Mesodermal cell (in vitro differentiated cells): ENCODE measurements around the gene AOPEP.

Experiments used
- H3K27ac ChIP-seq: 2 replicates; pipeline ENCODE4 v1.7.0; 2013; ENCODE audit warnings: mild to moderate bottlenecking, low read depth, low read length, moderate library complexity; ENCODE audit not compliant: severe bottlenecking
- H3K36me3 ChIP-seq: 2 replicates; pipeline ENCODE4 v1.7.1; 2013; ENCODE audit warnings: mild to moderate bottlenecking, low read length, moderate library complexity; ENCODE audit not compliant: control insufficient read depth, insufficient read depth
- H3K4me1 ChIP-seq: one replicate; pipeline ENCODE4 v1.7.1; 2013; ENCODE audit warnings: mild to moderate bottlenecking, low read length; ENCODE audit not compliant: insufficient read depth, control insufficient read depth, poor library complexity, severe bottlenecking
- H3K4me3 ChIP-seq: 2 replicates; pipeline ENCODE4 v1.7.0; 2013; ENCODE audit warnings: low read length, control low read depth, mild to moderate bottlenecking; ENCODE audit not compliant: insufficient read depth, poor library complexity, severe bottlenecking; ENCODE audit errors: extremely low read depth
- H3K9me3 ChIP-seq: 2 replicates; pipeline ENCODE4 v1.7.1; 2013; ENCODE audit warnings: mild to moderate bottlenecking, low read length, moderate library complexity; ENCODE audit not compliant: control insufficient read depth
- WGBS, 2 experiments: methylation state at CpG; one replicate each; pipeline ENCODE4 v1.1.5; 2013; ENCODE audit warnings: missing lambda C conversion rate in 2 of 2; ENCODE audit not compliant: insufficient coverage in 2 of 2; 5-methylcytosine and 5-hydroxymethylcytosine counted together

The AOPEP gene

GRCh38 chr9:94804316-94804715, 77.8 kb downstream of the AOPEP start:
- H3K4me3 ChIP-seq = no peak overlapping the region
- H3K4me1 ChIP-seq = peaks cover 65% of the 10 kb centered on the region
- no peak overlapping the region for H3K27ac ChIP-seq
- peaks cover 30% of the 10 kb centered on the region for H3K36me3 ChIP-seq
- 95 to 100% methylated on average over 2 to 3 of the region's 5 CpGs for WGBS, 2 experiments
- no peaks in the 10 kb centered on the region for H3K9me3 ChIP-seq

- Histone ChIP-seq H3K9me3 (no peaks in the 10 kb centered on the region), H3K27ac (peak overlapping the region; percentile 91), H3K4me1 (peaks cover 57% of the 10 kb centered on the region), H3K36me3 (peaks cover 34% of the 10 kb centered on the region), H3K4me3 (no peak overlapping the region)
- 96 to 100% methylated on average over 2 to 5 of the region's 8 CpGs for WGBS, 2 experiments
Observed at GRCh38 chr9:94805051-94805489, 78.6 kb downstream of the AOPEP start.

DNA sequence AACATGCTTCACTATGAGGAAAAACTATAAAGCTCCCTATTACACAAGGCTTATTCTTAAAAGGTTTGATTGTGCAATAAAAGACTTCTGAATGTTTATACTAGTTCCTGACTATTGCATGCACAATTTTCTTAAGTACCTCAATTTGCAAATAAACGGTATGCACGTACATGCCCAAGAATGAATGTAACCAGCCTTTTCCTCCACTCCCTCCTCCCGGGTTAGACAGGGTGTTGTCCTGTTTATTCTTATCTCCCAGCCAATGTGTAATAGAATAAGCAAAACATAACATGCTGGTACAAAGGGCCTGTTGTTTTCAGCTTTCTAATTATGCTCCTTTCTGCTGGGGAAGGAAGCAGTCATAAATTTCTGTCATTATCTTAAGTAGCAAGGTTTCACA, 79.1 kb downstream of the AOPEP start:
- Histone ChIP-seq H3K27ac (peak overlapping the region; percentile 91), H3K36me3 (peaks cover 39% of the 10 kb centered on the region), H3K4me1 (peaks cover 52% of the 10 kb centered on the region), H3K4me3 (no peak overlapping the region), H3K9me3 (no peaks in the 10 kb centered on the region)
- 100% methylated on average over 1 of the region's 3 CpGs; no CpG with 5 or more reads in 1 of the 2 experiments for WGBS, 2 experiments

GRCh38 chr9:94806307-94806893, 79.9 kb downstream of the AOPEP start:
- no peaks in the 10 kb centered on the region for H3K9me3 ChIP-seq
- H3K36me3 ChIP-seq = peaks cover 34% of the 10 kb centered on the region
- peak overlapping the region; percentile 91 for H3K27ac ChIP-seq
- WGBS, 2 experiments = 90 to 94% methylated on average over 2 to 3 of the region's 3 CpGs
- H3K4me1 ChIP-seq = peaks cover 44% of the 10 kb centered on the region
- no peak overlapping the region for H3K4me3 ChIP-seq

- WGBS, 2 experiments = 100% methylated on average over 2 of the region's 3 CpGs
- Histone ChIP-seq H3K27ac (no peak overlapping the region), H3K4me1 (peaks cover 39% of the 10 kb centered on the region), H3K36me3 (peaks cover 34% of the 10 kb centered on the region), H3K9me3 (no peaks in the 10 kb centered on the region), H3K4me3 (no peak overlapping the region)
Observed at GRCh38 chr9:94807556-94807955, 81.1 kb downstream of the AOPEP start.

- peaks cover 34% of the 10 kb centered on the region for H3K4me1 ChIP-seq
- H3K9me3 ChIP-seq = no peaks in the 10 kb centered on the region
- H3K36me3 ChIP-seq = peaks cover 34% of the 10 kb centered on the region
- 92 to 100% methylated on average over 5 to 6 of the region's 6 CpGs for WGBS, 2 experiments
- H3K4me3 ChIP-seq = no peak overlapping the region
- H3K27ac ChIP-seq = no peak overlapping the region
Observed at GRCh38 chr9:94808926-94809700, 82.6 kb downstream of the AOPEP start.

- Histone ChIP-seq H3K4me3 (no peak overlapping the region), H3K9me3 (no peaks in the 10 kb centered on the region), H3K36me3 (peaks cover 32% of the 10 kb centered on the region), H3K4me1 (peaks cover 32% of the 10 kb centered on the region), H3K27ac (no peak overlapping the region)
- 90 to 98% methylated on average over 1 to 6 of the region's 6 CpGs for WGBS, 2 experiments
Observed at GRCh38 chr9:94809778-94810177, 83.3 kb downstream of the AOPEP start.

DNA sequence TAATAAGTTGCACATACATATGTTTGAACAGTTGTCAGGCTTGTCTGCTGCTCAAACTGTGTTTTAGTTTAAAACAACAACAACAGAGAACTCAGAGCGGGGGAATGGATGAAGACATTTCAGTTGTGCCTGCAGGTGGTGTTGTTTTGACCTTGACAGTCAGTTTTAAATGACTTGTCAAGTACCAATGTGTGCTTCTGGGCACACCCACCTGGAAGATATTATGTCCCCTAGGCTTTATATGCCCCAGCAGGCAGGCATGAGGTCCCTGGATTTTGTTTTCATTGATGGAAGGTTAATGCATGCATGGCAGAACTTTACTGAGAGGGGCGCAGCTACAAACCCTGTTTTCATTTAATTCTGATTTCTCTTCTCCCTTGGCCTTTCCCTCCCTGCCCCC, 84.6 kb downstream of the AOPEP start:
- H3K27ac ChIP-seq = no peak overlapping the region
- H3K9me3 ChIP-seq = no peaks in the 10 kb centered on the region
- 100% methylated on average over 1 to 2 of the region's 2 CpGs for WGBS, 2 experiments
- H3K4me1 ChIP-seq = peaks cover 19% of the 10 kb centered on the region
- no peak overlapping the region for H3K4me3 ChIP-seq
- peaks cover 32% of the 10 kb centered on the region for H3K36me3 ChIP-seq

- WGBS, 2 experiments = no CpG with 5 or more reads among the region's 2 CpGs
- H3K36me3 ChIP-seq = peaks cover 43% of the 10 kb centered on the region
- peaks cover 7% of the 10 kb centered on the region for H3K4me1 ChIP-seq
- peak overlapping the region; percentile 23 for H3K27ac ChIP-seq
- H3K9me3 ChIP-seq = no peaks in the 10 kb centered on the region
- no peak overlapping the region for H3K4me3 ChIP-seq
Observed at GRCh38 chr9:94812343-94812742, 85.8 kb downstream of the AOPEP start.

GRCh38 chr9:94813379-94813778, 86.9 kb downstream of the AOPEP start:
- Histone ChIP-seq H3K4me3 (no peak overlapping the region), H3K9me3 (no peaks in the 10 kb centered on the region), H3K36me3 (peaks cover 39% of the 10 kb centered on the region), H3K4me1 (peaks cover 6% of the 10 kb centered on the region), H3K27ac (no peak overlapping the region)
- 100% methylated on average over 1 of the region's 1 CpG for WGBS, 2 experiments
